K562 (cell line): ENCODE results near the gene FAM110D. TPM values are rescaled to one million over a fixed set of nuclear protein-coding genes. Genes with fewer than 3 reads are reported as not detected.

ENCODE experiments used
- ATF3 ChIP-seq, 2 experiments: fragments of 450-650 bp in 1 of 2; sonication (generic) in 1 of 2; formaldehyde crosslinking in 1 of 2; IDR thresholded peaks in 1 of 2; conservative IDR thresholded peaks in 1 of 2; 2 replicates each; pipeline versions ENCODE4 v1.6.1 to v1.8.1; 2016 to 2023; ENCODE audit warnings: mild to moderate bottlenecking in 2 of 2, moderate library complexity in 2 of 2, inconsistent platforms in 1 of 2, missing genetic modification reagents in 1 of 2
- BRF1 ChIP-seq: IDR thresholded peaks from 3 replicates; pipeline ENCODE4 v1.6.1; 2011; ENCODE audit warnings: borderline replicate concordance, mild to moderate bottlenecking; ENCODE audit not compliant: insufficient read length; ENCODE audit errors: extremely low read depth
- CREB1 ChIP-seq, 2 experiments: sonication (generic) in 1 of 2; formaldehyde crosslinking in 1 of 2; IDR thresholded peaks; 2 replicates each; pipeline versions ENCODE4 v1.6.1 to v1.8.0; 2012 to 2022; ENCODE audit warnings: inconsistent platforms in 1 of 2, mild to moderate bottlenecking in 1 of 2, missing genetic modification reagents in 1 of 2, moderate library complexity in 1 of 2
- DIDO1 ChIP-seq: fragments of 450-650 bp; IDR thresholded peaks from 2 replicates; pipeline ENCODE4 v1.6.1; 2016; ENCODE audit warnings: low read depth, missing biosample characterization, missing genetic modification characterization
- ELF1 ChIP-seq: fragments of 200-800 bp; sonication (Bioruptor generic); IDR thresholded peaks from 2 replicates; pipeline ENCODE4 v1.6.1; 2016; ENCODE audit warnings: missing genetic modification characterization, missing compliant biosample characterization
- GABPB1 ChIP-seq: sonication (generic); formaldehyde crosslinking; IDR thresholded peaks from 2 replicates; pipeline ENCODE4 v1.8.0; 2022; ENCODE audit warnings: mild to moderate bottlenecking, missing genetic modification reagents
- HMGN3 ChIP-seq: IDR thresholded peaks from 2 replicates; pipeline ENCODE4 v1.6.1; 2011; ENCODE audit warnings: borderline replicate concordance, low read depth, mild to moderate bottlenecking, mixed read lengths, low read length; ENCODE audit not compliant: insufficient read length; ENCODE audit errors: extremely low read depth
- KDM5B ChIP-seq: fragments of 200-600 bp; sonication (generic); IDR thresholded peaks from 2 replicates; pipeline ENCODE4 v1.6.1; 2012; ENCODE audit warnings: low read depth, mild to moderate bottlenecking, moderate library complexity, low read length, control low read depth, inconsistent platforms; ENCODE audit not compliant: insufficient replicate concordance
- KLF1 ChIP-seq: fragments of 450-650 bp; IDR thresholded peaks from 2 replicates; pipeline ENCODE4 v1.6.1; 2016; ENCODE audit warnings: missing genetic modification characterization, missing compliant biosample characterization
- MAZ ChIP-seq, 2 experiments: fragments of 450-650 bp in 1 of 2; sonication (generic) in 1 of 2; formaldehyde crosslinking; IDR thresholded peaks in 1 of 2; conservative IDR thresholded peaks in 1 of 2; 2 replicates each; pipeline versions ENCODE4 v1.4.0 to v1.5.0; 2020; ENCODE audit warnings: mild to moderate bottlenecking in 1 of 2, missing genetic modification reagents in 1 of 2
- PML ChIP-seq: IDR thresholded peaks from 2 replicates; pipeline ENCODE4 v1.6.1; 2012; ENCODE audit warnings: low read length, inconsistent platforms
- POLR2A ChIP-seq: fragments of 450-650 bp; conservative IDR thresholded peaks from 2 replicates; pipeline ENCODE4 v1.6.1; 2016
- SMARCA5 ChIP-seq: fragments of 450-650 bp; IDR thresholded peaks from 2 replicates; pipeline ENCODE4 v1.6.1; 2016
- ZBTB9 ChIP-seq: fragments of 450-650 bp; formaldehyde crosslinking; IDR thresholded peaks from 2 replicates; pipeline ENCODE4 v1.4.0; 2020; ENCODE audit warnings: mild to moderate bottlenecking, moderate library complexity
- ZNF24 ChIP-seq: fragments of 450-650 bp; IDR thresholded peaks from 2 replicates; pipeline ENCODE4 v1.6.1; 2016
- ZNF431 ChIP-seq: sonication (generic); formaldehyde crosslinking; IDR thresholded peaks from 2 replicates; pipeline ENCODE4 v1.8.0; 2022; ENCODE audit warnings: mild to moderate bottlenecking, missing genetic modification reagents
- ZNF79 ChIP-seq: fragments of 250-450 bp; sonication (Bioruptor Pico); IDR thresholded peaks from 2 replicates; pipeline ENCODE4 v1.4.0; 2020; ENCODE audit warnings: low read depth, mild to moderate bottlenecking, moderate library complexity
- polyA plus RNA-seq, 8 experiments: library from polyadenylated mRNA; depleted of rRNA in 4 of 8; stranded (reverse) in 5 of 8; unstranded in 3 of 8; fragments of >200 nt; fragmentation: Nextera tagmentation in 2 of 8; fragmentation: Illumina TruSeq in 1 of 8; extraction: Ambion mirVana in 2 of 8; extraction: Trizol in 1 of 8; gene quantifications; 2 replicates each; pipeline versions ENCODE4 v1.2.1 to v1.2.3, GENCODE V29; 2011 to 2014; ENCODE audit warnings: inconsistent platforms in 1 of 8, missing spikeins in 1 of 8
- total RNA-seq, 7 experiments: library from RNA; depleted of rRNA in 6 of 7; stranded (reverse); fragments of >200 nt in 6 of 7; fragmentation: Illumina TruSeq in 2 of 7; extraction: Trizol in 2 of 7; gene quantifications; 2 replicates each; pipeline versions ENCODE4 v1.2.1 to v1.2.3, GENCODE V29; 2011 to 2021; ENCODE audit warnings: low replicate concordance in 1 of 7
- TF ChIP-seq, protein P1 (sequence below): conservative IDR thresholded peaks from 2 replicates; pipeline ENCODE4 v1.6.1; 2011; ENCODE audit warnings: low read depth, mild to moderate bottlenecking, low read length; ENCODE audit not compliant: control insufficient read depth
- TF ChIP-seq, protein P2 (sequence below): fragments of 250-450 bp; sonication (Bioruptor Pico); IDR thresholded peaks from 2 replicates; pipeline ENCODE4 v1.4.0; 2020; ENCODE audit warnings: mild to moderate bottlenecking, moderate library complexity, borderline replicate concordance

FAM110D gene
- total and polyA plus RNA-seq, 9 of the 15 experiments (the other 6 are each of a cell fraction or from before 2014, with no cell fraction given), result 0.04 to 1.1 (median 0.33) TPM

DNA sequence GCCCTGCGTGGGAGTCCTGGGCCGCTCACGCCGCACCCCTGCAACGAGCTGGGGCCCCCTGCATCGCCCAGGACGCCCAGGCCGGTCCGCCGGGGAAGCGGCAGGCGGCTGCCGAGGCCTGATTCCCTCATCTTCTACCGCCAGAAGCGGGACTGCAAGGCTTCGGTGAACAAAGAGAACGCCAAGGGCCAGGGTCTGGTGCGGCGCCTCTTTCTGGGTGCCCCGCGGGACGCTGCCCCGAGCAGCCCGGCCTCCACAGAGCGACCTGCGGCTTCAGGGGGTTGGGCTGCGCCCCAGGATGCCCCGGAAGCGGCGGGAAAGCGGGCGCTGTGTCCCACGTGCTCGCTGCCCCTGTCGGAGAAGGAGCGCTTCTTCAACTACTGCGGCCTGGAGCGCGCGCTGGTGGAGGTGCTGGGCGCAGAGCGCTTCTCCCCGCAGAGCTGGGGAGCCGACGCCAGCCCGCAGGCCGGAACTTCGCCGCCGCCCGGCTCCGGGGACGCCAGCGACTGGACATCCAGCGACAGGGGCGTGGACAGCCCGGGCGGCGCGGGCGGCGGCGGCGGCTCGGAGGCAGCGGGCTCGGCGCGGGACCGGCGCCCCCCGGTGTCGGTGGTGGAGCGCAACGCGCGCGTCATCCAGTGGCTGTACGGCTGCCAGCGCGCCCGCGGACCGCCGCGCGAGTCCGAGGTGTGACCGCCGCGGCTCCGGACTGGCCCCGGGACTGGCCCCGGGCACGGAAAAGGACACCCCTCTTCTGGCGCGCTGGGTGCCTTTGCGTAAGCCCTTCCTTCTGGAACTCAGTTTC is 2.7 kb downstream of the FAM110D start (continued):
- 0 out of 2 replicates have a peak, but pooled peaks have one; percentile 51 for TF ChIP-seq ZNF79
- TF ChIP-seq ZNF431 (CRISPR knock-in tag), result peak; percentile 88
- TF ChIP-seq, protein P1, sequence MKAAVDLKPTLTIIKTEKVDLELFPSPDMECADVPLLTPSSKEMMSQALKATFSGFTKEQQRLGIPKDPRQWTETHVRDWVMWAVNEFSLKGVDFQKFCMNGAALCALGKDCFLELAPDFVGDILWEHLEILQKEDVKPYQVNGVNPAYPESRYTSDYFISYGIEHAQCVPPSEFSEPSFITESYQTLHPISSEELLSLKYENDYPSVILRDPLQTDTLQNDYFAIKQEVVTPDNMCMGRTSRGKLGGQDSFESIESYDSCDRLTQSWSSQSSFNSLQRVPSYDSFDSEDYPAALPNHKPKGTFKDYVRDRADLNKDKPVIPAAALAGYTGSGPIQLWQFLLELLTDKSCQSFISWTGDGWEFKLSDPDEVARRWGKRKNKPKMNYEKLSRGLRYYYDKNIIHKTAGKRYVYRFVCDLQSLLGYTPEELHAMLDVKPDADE, result no peak; the same call in 1 of the 2 replicates
- no peak for TF ChIP-seq BRF1
- TF ChIP-seq DIDO1, result no peak
- TF ChIP-seq ATF3 (IDR thresholded peaks at IDR 0.05), result no peak
- TF ChIP-seq ATF3 (CRISPR knock-in tag; conservative IDR thresholded peaks at IDR 0.05), result peak; percentile 90; the same call in 1 of the 2 replicates
- TF ChIP-seq HMGN3, result peak; percentile 53
- 0 out of 2 replicates have a peak, but pooled peaks have one; percentile 31 for TF ChIP-seq PML
- peak; percentile 53 for TF ChIP-seq CREB1 (IDR thresholded peaks at IDR 0.05)
- TF ChIP-seq CREB1 (CRISPR knock-in tag; IDR thresholded peaks at IDR 0.05), result peak; percentile 62
- TF ChIP-seq ZBTB9 (CRISPR knock-in tag), result peak; percentile 58; the same call in 1 of the 2 replicates
- TF ChIP-seq ZNF24, result peak; percentile 53; the same call in 1 of the 2 replicates
- TF ChIP-seq ELF1 (tag), result peak; percentile 81
- TF ChIP-seq KLF1 (tag), result peak; percentile 66; the same call in 1 of the 2 replicates
- peak; percentile 77 for TF ChIP-seq KDM5B
- TF ChIP-seq SMARCA5, result no peak
- peak; percentile 81 for TF ChIP-seq POLR2A
- TF ChIP-seq GABPB1 (CRISPR knock-in tag), result peak; percentile 79
- peak in 1 of 2 experiments; percentile 83; a peak in 2 of 4 replicates for TF ChIP-seq MAZ (CRISPR knock-in tag; conservative IDR thresholded peaks at IDR 0.05 in 1 of 2, IDR thresholded peaks at IDR 0.05 in 1 of 2)
- TF ChIP-seq, protein P2, sequence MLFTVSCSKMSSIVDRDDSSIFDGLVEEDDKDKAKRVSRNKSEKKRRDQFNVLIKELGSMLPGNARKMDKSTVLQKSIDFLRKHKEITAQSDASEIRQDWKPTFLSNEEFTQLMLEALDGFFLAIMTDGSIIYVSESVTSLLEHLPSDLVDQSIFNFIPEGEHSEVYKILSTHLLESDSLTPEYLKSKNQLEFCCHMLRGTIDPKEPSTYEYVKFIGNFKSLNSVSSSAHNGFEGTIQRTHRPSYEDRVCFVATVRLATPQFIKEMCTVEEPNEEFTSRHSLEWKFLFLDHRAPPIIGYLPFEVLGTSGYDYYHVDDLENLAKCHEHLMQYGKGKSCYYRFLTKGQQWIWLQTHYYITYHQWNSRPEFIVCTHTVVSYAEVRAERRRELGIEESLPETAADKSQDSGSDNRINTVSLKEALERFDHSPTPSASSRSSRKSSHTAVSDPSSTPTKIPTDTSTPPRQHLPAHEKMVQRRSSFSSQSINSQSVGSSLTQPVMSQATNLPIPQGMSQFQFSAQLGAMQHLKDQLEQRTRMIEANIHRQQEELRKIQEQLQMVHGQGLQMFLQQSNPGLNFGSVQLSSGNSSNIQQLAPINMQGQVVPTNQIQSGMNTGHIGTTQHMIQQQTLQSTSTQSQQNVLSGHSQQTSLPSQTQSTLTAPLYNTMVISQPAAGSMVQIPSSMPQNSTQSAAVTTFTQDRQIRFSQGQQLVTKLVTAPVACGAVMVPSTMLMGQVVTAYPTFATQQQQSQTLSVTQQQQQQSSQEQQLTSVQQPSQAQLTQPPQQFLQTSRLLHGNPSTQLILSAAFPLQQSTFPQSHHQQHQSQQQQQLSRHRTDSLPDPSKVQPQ, result peak; percentile 60; the same call in 1 of the 2 replicates
